GM19467 (cell line): ENCODE data around the gene DDX11.
"Not testable (repeated sequence)": the region's sequence is repeated elsewhere in the genome, so short reads cannot be mapped to it uniquely, and the experiment has no call there.

Experiments
- ATAC-seq: cut with Tn5 transposase; IDR thresholded peaks from one replicate; pipeline ENCODE4 v1.9.1; 2021; ENCODE audit warnings: mild to moderate bottlenecking, moderate library complexity; ENCODE audit not compliant: unreplicated experiment

Gene DDX11

GRCh38 chr12:31121022-31121728, 47.5 kb downstream of the DDX11 start:
- not testable (repeated sequence) for ATAC-seq

DNA sequence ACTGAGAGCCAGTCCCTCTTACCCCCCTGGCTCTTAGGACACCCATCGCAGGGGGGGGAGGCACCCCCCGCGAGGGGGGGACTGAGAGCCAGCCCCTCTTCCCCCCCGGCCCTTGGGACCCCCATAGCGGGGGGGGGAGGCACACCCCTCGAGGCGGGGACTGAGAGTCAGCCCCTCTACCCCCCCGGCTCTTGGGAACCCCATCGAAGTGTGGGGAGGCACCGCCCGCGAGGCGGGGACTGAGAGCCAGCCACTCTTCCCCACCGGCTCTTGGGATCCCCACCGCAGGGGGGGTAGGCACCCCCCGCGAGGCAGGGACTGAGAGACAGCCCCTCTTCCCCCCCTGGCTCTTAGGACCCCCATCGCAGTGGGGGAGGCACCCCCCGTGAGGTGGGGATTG, 48.8 kb downstream of the DDX11 start:
- ATAC-seq, result no peak

GRCh38 chr12:31124158-31124557, 50.5 kb downstream of the DDX11 start:
- not testable (repeated sequence) for ATAC-seq

GRCh38 chr12:31125171-31125570, 51.5 kb downstream of the DDX11 start:
- ATAC-seq, result not testable (repeated sequence)

DNA sequence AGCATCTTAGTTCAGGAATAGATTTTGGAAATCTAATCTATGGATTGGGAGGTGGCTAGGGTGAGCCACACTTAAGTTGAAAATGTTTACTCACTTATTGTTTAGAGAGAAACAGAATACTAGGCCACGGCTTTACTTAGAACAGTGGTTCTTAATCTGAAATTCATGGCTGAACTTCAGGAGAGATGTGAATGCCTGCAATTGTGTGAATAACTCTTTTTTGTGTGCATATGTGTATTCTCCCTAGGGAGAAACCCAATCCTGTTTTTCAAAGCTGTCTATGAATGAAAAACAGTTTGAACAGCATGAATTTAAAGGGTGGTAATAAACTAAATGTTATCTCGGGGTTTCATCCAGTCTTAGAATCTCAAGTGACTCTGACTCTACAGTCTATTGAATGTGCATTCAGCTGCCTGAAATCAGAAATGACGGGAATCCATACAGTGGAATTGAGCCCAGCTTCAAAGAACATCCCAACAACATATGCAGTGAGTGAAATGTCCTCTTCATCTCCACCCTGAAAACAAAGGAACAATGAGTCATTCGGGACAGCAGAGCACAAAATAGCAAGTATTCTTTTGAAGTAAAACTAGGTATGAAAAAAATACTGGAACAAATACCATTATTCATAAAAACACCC, 53.7 kb downstream of the DDX11 start:
- not testable (repeated sequence) for ATAC-seq

- ATAC-seq, result not testable (repeated sequence)
Measured at GRCh38 chr12:31136581-31136980, 62.9 kb downstream of the DDX11 start.

- not testable (repeated sequence) for ATAC-seq
Measured at GRCh38 chr12:31144768-31145167, 71.1 kb downstream of the DDX11 start.

GRCh38 chr12:31145296-31145695, 71.6 kb downstream of the DDX11 start:
- ATAC-seq, result not testable (repeated sequence)

- ATAC-seq, result not testable (repeated sequence)
Measured at GRCh38 chr12:31147415-31147814, 73.8 kb downstream of the DDX11 start.

GRCh38 chr12:31150766-31151165, 77.1 kb downstream of the DDX11 start:
- ATAC-seq, result not testable (repeated sequence)
